Osteoblast (primary cell): Measurements from ENCODE around the gene BCL11B. TPM values are rescaled to one million over a fixed set of nuclear protein-coding genes. Genes with fewer than 3 reads are reported as not detected.

Source experiments
- DNase-seq: peaks from one replicate; pipeline ENCODE4 v3.0.0; 2011; ENCODE audit warnings: low spot score, mixed read lengths; ENCODE audit not compliant: insufficient read length; ENCODE audit errors: missing footprints
- H2AFZ ChIP-seq: 2 replicates; pipeline ENCODE4 v1.6.0; 2011; ENCODE audit warnings: mild to moderate bottlenecking, low read length
- H3K27ac ChIP-seq: 2 replicates; pipeline ENCODE4 v1.5.1; 2011; ENCODE audit warnings: mild to moderate bottlenecking, low read depth, low read length, moderate library complexity
- H3K27me3 ChIP-seq: 2 replicates; pipeline ENCODE4 v1.6.0; 2012; ENCODE audit warnings: mild to moderate bottlenecking, control low read depth, inconsistent platforms, low read length, moderate library complexity; ENCODE audit not compliant: insufficient read depth
- H3K36me3 ChIP-seq: 2 replicates; pipeline ENCODE4 v1.5.1; 2011; ENCODE audit warnings: mild to moderate bottlenecking, low read length, control low read depth, moderate library complexity; ENCODE audit not compliant: insufficient read depth
- H3K4me1 ChIP-seq: 2 replicates; pipeline ENCODE4 v1.5.1; 2011; ENCODE audit warnings: mild to moderate bottlenecking, low read length, control low read depth, moderate library complexity; ENCODE audit not compliant: insufficient read depth
- H3K4me2 ChIP-seq: 2 replicates; pipeline ENCODE4 v1.6.0; 2011; ENCODE audit warnings: mild to moderate bottlenecking, low read length; ENCODE audit not compliant: insufficient read depth
- H3K4me3 ChIP-seq: fragments of 200-600 bp; sonication (generic); 3 replicates; pipeline ENCODE4 v1.5.1; 2012; ENCODE audit warnings: mild to moderate bottlenecking, low read length, inconsistent platforms; ENCODE audit not compliant: insufficient read depth
- H3K79me2 ChIP-seq: 2 replicates; pipeline ENCODE4 v1.6.0; 2012; ENCODE audit warnings: mild to moderate bottlenecking, low read length, control low read depth, inconsistent platforms; ENCODE audit not compliant: insufficient read depth
- H3K9me3 ChIP-seq: 2 replicates; pipeline ENCODE4 v1.5.1; 2011; ENCODE audit warnings: low read depth, low read length, control low read depth
- H4K20me1 ChIP-seq: 2 replicates; pipeline ENCODE4 v1.6.0; 2012; ENCODE audit warnings: mild to moderate bottlenecking, low read length, control low read depth; ENCODE audit not compliant: insufficient read depth
- CTCF ChIP-seq: IDR thresholded peaks from 2 replicates; pipeline ENCODE4 v1.5.1; 2011; ENCODE audit warnings: mild to moderate bottlenecking, low read depth, low read length, moderate library complexity; ENCODE audit errors: extremely low read depth
- total RNA-seq: library from RNA; depleted of rRNA; stranded (reverse); fragments of >200 nt; gene quantifications from 2 replicates; pipeline ENCODE4 v1.2.3, GENCODE V29; 2012

The BCL11B gene
- total RNA-seq, 1 donor, result 0.36 TPM

GRCh38 chr14:99221445-99221844 is 50.6 kb downstream of the BCL11B start:
- Histone ChIP-seq H3K4me2 (no peak overlapping the region), H3K27me3 (no peaks in the 10 kb centered on the region), H3K36me3 (no peaks in the 10 kb centered on the region), H3K4me1 (no peaks in the 10 kb centered on the region), H4K20me1 (no peaks in the 10 kb centered on the region), H3K4me3 (no peak overlapping the region), H3K9me3 (no peaks in the 10 kb centered on the region), H2AFZ (no peak overlapping the region), H3K79me2 (no peaks in the 10 kb centered on the region), H3K27ac (no peak overlapping the region)
- TF ChIP-seq CTCF, result no peak
- DNase-seq, result no peak

- DNase-seq, result no peak
- Histone ChIP-seq H3K4me1 (peaks cover 3% of the 10 kb centered on the region), H3K27ac (no peak overlapping the region), H4K20me1 (no peaks in the 10 kb centered on the region), H3K4me2 (no peak overlapping the region), H3K27me3 (no peaks in the 10 kb centered on the region), H3K4me3 (no peak overlapping the region), H3K9me3 (no peaks in the 10 kb centered on the region), H3K36me3 (no peaks in the 10 kb centered on the region), H2AFZ (no peak overlapping the region), H3K79me2 (no peaks in the 10 kb centered on the region)
- no peak for TF ChIP-seq CTCF
Measured at GRCh38 chr14:99217066-99217955, 54.7 kb downstream of the BCL11B start.

GRCh38 chr14:99216191-99216590 is 55.8 kb downstream of the BCL11B start:
- Histone ChIP-seq H3K79me2 (no peaks in the 10 kb centered on the region), H3K4me1 (peaks cover 3% of the 10 kb centered on the region), H4K20me1 (no peaks in the 10 kb centered on the region), H3K36me3 (no peaks in the 10 kb centered on the region), H3K4me3 (no peak overlapping the region), H3K27ac (no peak overlapping the region), H3K27me3 (no peaks in the 10 kb centered on the region), H2AFZ (no peak overlapping the region), H3K4me2 (no peak overlapping the region), H3K9me3 (no peaks in the 10 kb centered on the region)
- no peak for TF ChIP-seq CTCF
- no peak for DNase-seq

GRCh38 chr14:99215277-99215676 is 56.7 kb downstream of the BCL11B start:
- Histone ChIP-seq H3K9me3 (no peaks in the 10 kb centered on the region), H3K27ac (no peak overlapping the region), H3K79me2 (no peaks in the 10 kb centered on the region), H4K20me1 (no peaks in the 10 kb centered on the region), H3K4me1 (peaks cover 3% of the 10 kb centered on the region), H3K27me3 (no peaks in the 10 kb centered on the region), H3K36me3 (no peaks in the 10 kb centered on the region), H3K4me2 (peak overlapping the region; percentile 61), H2AFZ (no peak overlapping the region), H3K4me3 (peak overlapping the region; percentile 48)
- no peak for TF ChIP-seq CTCF
- DNase-seq, result peak; percentile 88
